Activated naive CD4-positive, alpha-beta T cell treated with anti-CD3 and anti-CD28 coated beads, Interleukin-2, amount 50 U/mL, for 24 hours (primary cell): ENCODE results near the gene ST6GAL1.
"Not testable (repeated sequence)": the region's sequence is repeated elsewhere in the genome, so short reads cannot be mapped to it uniquely, and the experiment has no call there.

Source experiments
- H3K27ac Mint-ChIP-seq: one replicate; pipeline ENCODE4 v1.8.0; 2021; ENCODE audit warnings: mild to moderate bottlenecking, mixed read lengths
- H3K27me3 Mint-ChIP-seq: one replicate; pipeline ENCODE4 v1.8.0; 2021; ENCODE audit warnings: mixed read lengths
- H3K36me3 Mint-ChIP-seq: one replicate; pipeline ENCODE4 v1.8.0; 2021; ENCODE audit warnings: mixed read lengths
- H3K4me1 Mint-ChIP-seq: one replicate; pipeline ENCODE4 v1.8.0; 2021; ENCODE audit warnings: mixed read lengths
- H3K4me3 Mint-ChIP-seq: one replicate; pipeline ENCODE4 v1.8.0; 2021; ENCODE audit warnings: mild to moderate bottlenecking, mixed read lengths
- H3K9me3 Mint-ChIP-seq: one replicate; pipeline ENCODE4 v1.8.0; 2021; ENCODE audit warnings: mixed read lengths

Gene ST6GAL1

DNA sequence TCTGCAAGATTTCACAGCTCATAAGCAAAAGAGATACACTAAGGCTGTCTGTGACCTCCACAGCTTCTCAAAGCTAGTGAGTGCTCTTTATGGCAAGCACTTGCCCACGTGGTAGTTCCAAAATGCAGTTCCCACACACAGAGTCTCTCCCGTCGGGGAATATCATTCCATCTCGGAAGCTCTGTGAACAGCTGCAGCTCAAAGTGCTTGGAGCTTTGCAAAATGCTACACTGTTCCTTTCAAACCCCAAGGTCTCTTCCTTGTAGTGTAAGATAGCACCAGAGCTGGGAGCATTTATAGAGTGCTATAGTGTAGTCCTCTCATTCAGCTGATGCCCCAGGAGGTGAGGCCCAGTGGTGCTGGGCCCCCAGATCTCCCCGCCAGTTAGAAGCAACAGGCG lies 36.1 kb downstream of the ST6GAL1 start:
- Mint-ChIP-seq H3K4me1 (peaks cover 55% of the 10 kb centered on the region), H3K27ac (peak overlapping the region; percentile 38), H3K9me3 (no peaks in the 10 kb centered on the region), H3K27me3 (no peaks in the 10 kb centered on the region), H3K4me3 (no peak overlapping the region), H3K36me3 (peaks cover 7% of the 10 kb centered on the region)

DNA sequence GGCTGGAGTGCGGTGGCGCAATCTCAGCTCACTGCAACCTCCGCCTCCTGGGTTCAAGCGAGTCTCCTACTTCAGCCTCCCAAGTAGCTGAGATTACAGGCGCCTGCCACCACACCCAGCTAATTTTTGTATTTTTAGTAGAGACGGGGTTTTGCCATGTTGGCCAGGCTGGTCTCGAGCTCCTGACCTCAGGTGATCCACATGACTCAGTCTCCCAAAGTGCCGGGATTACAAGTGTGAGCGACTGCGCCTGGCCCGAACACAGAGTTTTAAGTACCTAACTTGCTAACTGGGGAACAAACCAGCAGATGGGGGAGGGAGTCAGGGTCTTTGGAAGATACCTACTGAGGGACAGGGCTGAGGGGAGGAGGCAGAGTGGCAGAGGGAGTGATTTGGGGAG lies 36.9 kb downstream of the ST6GAL1 start:
- not testable (repeated sequence) for H3K4me3 Mint-ChIP-seq, H3K9me3 Mint-ChIP-seq, H3K27me3 Mint-ChIP-seq, H3K36me3 Mint-ChIP-seq
- peak overlapping the region; percentile 65 for H3K27ac Mint-ChIP-seq
- peaks cover 52% of the 10 kb centered on the region for H3K4me1 Mint-ChIP-seq

DNA sequence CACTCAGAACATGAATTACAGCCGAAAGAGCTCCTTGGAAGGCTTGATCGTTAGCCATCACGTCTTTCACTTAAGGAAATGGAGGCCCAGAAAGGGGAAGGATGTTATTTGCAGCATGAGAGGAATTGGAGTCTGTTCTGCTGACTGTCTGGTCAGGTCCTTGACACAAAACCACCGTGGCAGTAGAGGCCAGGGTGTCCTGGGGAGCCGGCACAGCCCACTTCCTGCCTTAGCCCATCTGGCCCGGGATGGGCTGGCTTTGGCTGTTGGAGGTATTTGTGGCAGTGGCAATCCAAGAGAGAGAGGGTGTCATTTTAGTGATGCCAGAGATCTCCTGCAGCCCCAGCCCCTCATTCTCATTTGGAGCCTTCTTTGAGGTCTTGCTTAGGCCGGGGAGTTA lies 37.4 kb downstream of the ST6GAL1 start:
- Mint-ChIP-seq H3K27me3 (no peaks in the 10 kb centered on the region), H3K4me1 (peaks cover 53% of the 10 kb centered on the region), H3K27ac (peak overlapping the region; percentile 65), H3K36me3 (peaks cover 13% of the 10 kb centered on the region), H3K9me3 (no peaks in the 10 kb centered on the region), H3K4me3 (no peak overlapping the region)

DNA sequence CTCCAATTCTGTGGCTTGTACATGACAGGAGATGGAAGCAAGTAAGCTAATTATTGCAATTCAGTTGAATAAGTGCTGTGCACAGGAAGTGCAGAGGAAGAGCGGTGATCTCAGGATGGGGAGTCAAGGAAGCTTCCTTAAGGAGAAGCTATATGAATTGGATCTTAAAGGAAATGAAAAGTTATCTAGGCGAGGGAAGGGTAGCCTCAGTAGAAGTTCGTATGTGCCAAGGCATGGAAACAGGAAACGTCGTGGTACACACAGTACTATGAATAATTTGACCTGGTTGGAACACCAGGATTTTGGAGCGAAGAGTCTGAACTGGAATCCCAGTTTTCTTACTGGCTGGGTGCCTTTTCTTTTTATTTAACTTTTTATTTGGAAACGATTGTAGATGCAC lies 39.3 kb downstream of the ST6GAL1 start:
- Mint-ChIP-seq H3K4me1 (peaks cover 66% of the 10 kb centered on the region), H3K4me3 (no peak overlapping the region), H3K36me3 (peaks cover 24% of the 10 kb centered on the region), H3K27ac (peak overlapping the region; percentile 18), H3K27me3 (no peaks in the 10 kb centered on the region), H3K9me3 (no peaks in the 10 kb centered on the region)

DNA sequence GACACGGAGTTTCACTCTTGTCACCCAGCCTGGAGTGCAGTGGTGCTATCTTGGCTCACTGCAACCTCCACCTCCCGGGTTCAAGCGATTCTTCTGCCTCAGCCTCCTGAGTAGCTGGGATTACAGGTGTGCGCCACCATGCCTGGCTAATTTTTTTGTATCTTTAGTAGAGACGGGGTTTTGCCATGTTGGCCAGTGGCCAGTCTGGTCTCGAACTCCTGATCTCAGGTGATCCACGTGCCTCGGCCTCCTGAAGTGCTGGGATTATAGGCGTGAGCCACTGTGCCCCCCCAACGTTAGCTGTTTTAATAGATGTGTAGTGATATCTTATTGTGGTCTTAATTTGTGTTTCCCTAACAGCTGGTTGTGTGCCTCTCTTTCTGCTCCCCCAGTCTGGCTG lies 40.8 kb downstream of the ST6GAL1 start:
- H3K27ac Mint-ChIP-seq, H3K27me3 Mint-ChIP-seq, H3K4me3 Mint-ChIP-seq, H3K9me3 Mint-ChIP-seq: not testable (repeated sequence)
- Mint-ChIP-seq H3K4me1 (peaks cover 53% of the 10 kb centered on the region), H3K36me3 (peaks cover 30% of the 10 kb centered on the region)

DNA sequence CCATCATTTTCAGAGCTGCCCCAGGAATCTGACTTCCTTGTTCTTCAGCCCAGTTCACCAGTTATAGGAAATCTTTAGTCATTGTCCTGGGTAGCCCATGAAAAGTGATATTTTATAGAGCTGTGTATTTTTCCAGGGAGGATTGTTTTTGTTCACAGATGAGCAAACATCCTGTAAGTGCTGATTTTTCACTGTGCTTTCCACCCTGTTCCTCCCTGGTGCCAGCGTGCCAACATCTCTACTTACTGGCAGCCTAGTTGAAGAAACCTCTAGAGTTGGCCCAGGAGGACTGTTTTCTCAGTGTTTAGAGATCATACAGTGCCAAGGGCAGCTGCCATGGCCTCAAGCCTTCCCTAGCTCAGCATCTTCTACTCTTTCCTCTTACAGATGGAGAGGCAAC lies 41.3 kb downstream of the ST6GAL1 start:
- H3K36me3 Mint-ChIP-seq, result peaks cover 30% of the 10 kb centered on the region
- H3K27ac Mint-ChIP-seq, result no peak overlapping the region
- no peaks in the 10 kb centered on the region for H3K27me3 Mint-ChIP-seq
- H3K9me3 Mint-ChIP-seq, result no peaks in the 10 kb centered on the region
- H3K4me3 Mint-ChIP-seq, result no peak overlapping the region
- H3K4me1 Mint-ChIP-seq, result peaks cover 51% of the 10 kb centered on the region

DNA sequence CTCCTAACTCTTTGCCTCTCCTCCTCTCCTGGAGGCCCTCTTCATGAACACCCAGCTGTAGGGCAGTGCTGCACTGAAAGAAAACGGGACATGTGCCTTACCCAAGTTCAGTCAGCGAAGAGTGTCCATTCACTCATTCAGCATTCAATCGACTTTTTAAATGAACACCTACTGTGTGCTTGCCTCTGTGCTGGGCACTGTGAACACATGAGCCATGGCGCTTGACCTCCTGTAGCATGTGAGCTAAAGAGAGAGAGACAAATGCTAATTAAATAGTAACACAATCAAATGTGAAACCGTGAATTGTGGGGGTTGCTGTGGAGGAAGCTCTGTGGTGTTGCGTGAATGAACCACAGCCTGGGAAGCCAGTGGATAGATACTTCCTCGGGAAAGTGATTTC lies 43.4 kb downstream of the ST6GAL1 start:
- H3K27ac Mint-ChIP-seq, result no peak overlapping the region
- peaks cover 37% of the 10 kb centered on the region for H3K4me1 Mint-ChIP-seq

DNA sequence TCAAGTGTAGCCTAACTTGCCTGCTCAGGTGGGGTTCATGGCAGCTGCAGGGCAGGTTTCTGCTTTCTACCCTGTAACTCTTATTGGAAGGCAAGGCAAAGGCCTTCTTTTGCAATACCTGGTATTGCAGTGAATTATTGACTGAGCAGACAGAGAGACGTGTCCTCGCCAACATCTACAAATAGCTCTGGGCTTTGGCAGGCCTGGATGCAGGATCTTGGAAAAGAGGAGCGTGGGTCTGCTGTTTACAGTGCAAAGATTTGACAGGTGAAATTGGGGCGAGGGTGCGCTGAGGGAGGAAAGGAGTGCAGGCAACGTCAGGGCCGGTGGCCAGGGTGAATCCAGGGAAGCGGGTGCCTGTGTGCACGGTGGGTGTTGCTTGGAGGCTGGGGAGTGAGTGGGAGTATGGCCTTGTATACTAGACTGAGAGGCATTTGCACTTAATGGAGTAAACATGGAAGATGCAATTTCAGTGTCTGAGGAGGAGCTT lies 44.5 kb downstream of the ST6GAL1 start:
- H3K27ac Mint-ChIP-seq, result no peak overlapping the region
- peaks cover 32% of the 10 kb centered on the region for H3K4me1 Mint-ChIP-seq
- H3K36me3 Mint-ChIP-seq, result peaks cover 35% of the 10 kb centered on the region

More for the DNA sequence above, 43.4 kb downstream of the ST6GAL1 start:
- Mint-ChIP-seq H3K27me3 (no peaks in the 10 kb centered on the region), H3K4me3 (no peak overlapping the region), H3K9me3 (no peaks in the 10 kb centered on the region), H3K36me3 (peaks cover 32% of the 10 kb centered on the region)

DNA sequence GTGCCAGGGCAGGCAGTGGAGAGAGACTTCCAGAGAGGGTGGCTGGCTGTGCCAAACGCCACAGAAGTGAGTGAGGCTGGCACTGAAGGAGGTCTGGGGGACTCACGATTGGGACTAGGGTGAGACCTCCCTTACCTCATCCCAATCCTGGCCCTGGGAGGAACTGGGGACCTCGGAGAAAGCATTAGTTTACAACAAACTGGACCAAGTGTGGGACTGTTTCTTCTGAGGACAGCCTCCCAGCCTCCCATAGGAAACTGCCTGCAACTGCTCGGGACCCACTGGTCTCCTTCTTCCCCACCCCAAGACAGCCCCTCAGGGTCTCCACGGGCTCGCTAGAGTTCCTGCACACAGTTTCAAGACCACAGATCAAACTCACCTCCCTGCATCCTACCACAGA lies 45.4 kb downstream of the ST6GAL1 start:
- Mint-ChIP-seq H3K27ac (no peak overlapping the region), H3K36me3 (peaks cover 34% of the 10 kb centered on the region), H3K27me3 (no peaks in the 10 kb centered on the region), H3K4me3 (no peak overlapping the region), H3K4me1 (peaks cover 29% of the 10 kb centered on the region), H3K9me3 (no peaks in the 10 kb centered on the region)

More for the DNA sequence above, 44.5 kb downstream of the ST6GAL1 start:
- no peaks in the 10 kb centered on the region for H3K27me3 Mint-ChIP-seq
- no peaks in the 10 kb centered on the region for H3K9me3 Mint-ChIP-seq
- H3K4me3 Mint-ChIP-seq, result no peak overlapping the region

DNA sequence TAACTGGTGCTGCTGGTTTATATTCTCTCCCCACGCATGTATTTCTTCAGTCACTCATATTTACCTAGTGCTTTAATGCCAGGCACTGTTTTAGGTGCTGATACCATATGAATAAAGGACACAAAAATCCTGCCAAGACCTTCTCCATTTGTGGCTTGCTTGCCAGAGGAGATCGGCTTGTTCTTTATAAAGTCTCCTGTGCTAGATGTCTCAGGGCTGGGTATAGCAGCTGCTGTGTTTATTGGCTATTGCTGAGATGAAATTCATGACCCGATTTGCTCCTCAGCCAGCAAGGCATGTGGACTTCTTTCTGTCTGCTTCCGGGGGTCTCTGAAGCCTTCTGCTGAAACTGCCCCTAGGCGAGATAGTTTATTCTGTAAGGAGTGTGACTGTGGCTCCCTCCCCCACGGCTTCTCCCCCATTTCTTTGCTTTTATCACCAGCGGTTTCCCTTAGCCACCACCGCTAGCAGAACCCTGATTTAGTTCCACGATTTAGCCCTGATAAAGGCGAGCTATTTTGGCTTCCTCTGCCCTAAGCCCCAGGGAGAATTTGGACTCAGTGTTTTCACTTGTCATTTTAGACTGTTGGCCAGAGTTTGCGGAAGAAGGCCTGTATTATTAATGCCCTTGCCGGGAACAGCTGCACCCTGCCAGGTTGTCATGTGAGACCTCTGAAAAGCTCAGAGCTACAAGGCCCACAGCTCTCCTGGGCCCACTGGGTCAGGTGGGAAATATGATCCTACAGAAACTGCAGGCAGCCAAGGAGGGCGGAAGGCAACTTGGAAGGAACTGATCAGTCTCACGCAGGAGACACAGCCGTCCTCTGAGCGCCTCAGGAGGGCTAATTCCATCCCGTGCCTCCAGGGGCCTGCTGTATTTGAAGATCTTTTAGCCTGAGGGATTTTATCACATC lies 46.8 kb downstream of the ST6GAL1 start:
- Mint-ChIP-seq H3K4me1 (peaks cover 36% of the 10 kb centered on the region), H3K9me3 (no peaks in the 10 kb centered on the region), H3K36me3 (peaks cover 40% of the 10 kb centered on the region), H3K27me3 (no peaks in the 10 kb centered on the region), H3K27ac (peak overlapping the region; percentile 17), H3K4me3 (no peak overlapping the region)

DNA sequence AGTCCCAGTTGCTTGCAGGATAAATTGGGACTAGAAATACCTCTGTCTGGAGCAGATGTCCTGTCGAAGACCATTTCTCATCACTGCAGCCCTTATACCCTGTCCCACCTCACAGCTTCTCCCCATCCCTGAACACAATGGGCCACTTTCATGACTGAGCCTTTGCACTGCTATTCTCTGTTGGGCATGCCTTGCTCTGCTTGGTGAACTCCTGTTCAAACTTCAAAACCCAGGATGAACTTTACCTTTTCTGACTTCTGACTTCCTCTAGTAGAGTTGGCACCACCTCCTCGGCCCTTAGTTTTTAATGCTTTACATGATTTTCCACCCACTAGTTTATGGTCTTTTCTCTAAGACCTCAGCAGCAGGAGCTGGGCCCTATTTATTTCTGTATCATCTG lies 48.4 kb downstream of the ST6GAL1 start:
- peaks cover 33% of the 10 kb centered on the region for H3K36me3 Mint-ChIP-seq
- no peaks in the 10 kb centered on the region for H3K9me3 Mint-ChIP-seq
- H3K4me3 Mint-ChIP-seq, result no peak overlapping the region
- H3K4me1 Mint-ChIP-seq, result peaks cover 37% of the 10 kb centered on the region
- H3K27me3 Mint-ChIP-seq, result no peaks in the 10 kb centered on the region
- H3K27ac Mint-ChIP-seq, result no peak overlapping the region

DNA sequence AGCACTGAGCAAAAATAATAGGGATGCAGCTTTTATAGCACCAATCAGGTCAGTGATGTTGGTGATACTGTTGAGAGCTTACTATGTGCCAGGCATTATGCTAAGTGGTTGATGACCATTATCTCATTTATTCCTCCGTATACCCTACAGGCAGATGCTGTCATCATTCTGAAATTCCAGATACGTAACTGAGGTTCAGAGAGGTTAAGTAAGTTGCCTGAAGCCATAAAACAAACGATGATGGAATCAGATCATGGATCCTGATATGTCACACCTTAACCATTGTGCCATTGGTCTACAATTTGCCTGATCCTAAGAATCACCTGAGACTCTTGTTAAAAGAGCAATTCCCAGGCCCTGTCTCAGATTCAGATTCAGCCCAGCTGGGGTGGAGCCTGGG lies 49.5 kb downstream of the ST6GAL1 start:
- no peaks in the 10 kb centered on the region for H3K9me3 Mint-ChIP-seq
- peaks cover 38% of the 10 kb centered on the region for H3K4me1 Mint-ChIP-seq
- no peak overlapping the region for H3K4me3 Mint-ChIP-seq
- H3K36me3 Mint-ChIP-seq, result peaks cover 27% of the 10 kb centered on the region
- no peak overlapping the region for H3K27ac Mint-ChIP-seq
- no peaks in the 10 kb centered on the region for H3K27me3 Mint-ChIP-seq

DNA sequence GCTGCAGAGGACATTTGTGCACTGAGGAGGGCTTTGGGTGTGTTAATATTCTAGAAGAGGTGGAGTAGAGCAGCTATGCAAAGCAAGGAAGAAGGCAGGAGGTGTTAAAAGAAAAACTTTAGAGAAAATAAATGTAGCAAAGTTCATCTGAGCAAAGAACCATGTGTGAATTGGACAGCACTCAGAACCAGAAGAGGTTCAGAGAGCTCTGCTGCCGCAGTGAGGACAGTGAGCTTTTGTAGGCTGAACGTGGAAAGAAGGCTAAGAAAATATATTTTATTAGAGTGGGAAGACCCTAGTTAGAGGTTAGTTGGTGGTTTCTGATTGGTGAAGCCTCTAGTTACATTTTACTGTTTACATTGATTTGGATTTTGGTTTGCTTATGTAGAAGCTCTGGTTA lies 50.7 kb downstream of the ST6GAL1 start:
- no peak overlapping the region for H3K4me3 Mint-ChIP-seq
- H3K4me1 Mint-ChIP-seq, result peaks cover 42% of the 10 kb centered on the region
- no peaks in the 10 kb centered on the region for H3K9me3 Mint-ChIP-seq
- no peaks in the 10 kb centered on the region for H3K27me3 Mint-ChIP-seq
- peaks cover 23% of the 10 kb centered on the region for H3K36me3 Mint-ChIP-seq
- peak overlapping the region; percentile 30 for H3K27ac Mint-ChIP-seq

DNA sequence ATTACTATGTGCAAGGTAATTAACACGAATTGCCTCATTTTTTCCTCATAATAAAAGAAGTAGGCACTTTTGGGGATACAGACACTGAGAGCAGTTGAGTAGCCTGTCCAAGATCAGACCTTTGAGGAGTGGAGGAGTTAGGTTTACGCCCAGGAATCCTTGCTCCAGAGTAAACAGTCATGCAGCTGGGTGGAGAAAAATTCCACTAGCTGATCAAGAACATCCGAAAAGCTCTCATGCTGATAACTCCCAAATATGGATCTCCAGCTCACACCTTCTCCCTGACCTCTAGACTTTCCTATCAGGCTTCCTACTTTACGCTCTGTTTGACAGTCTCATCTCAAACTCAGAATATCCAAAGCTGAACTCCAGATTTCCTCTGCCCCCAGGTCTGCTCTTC lies 53.3 kb downstream of the ST6GAL1 start:
- Mint-ChIP-seq H3K36me3 (peaks cover 23% of the 10 kb centered on the region), H3K4me3 (no peak overlapping the region), H3K4me1 (peaks cover 58% of the 10 kb centered on the region), H3K27ac (no peak overlapping the region), H3K9me3 (no peaks in the 10 kb centered on the region), H3K27me3 (no peaks in the 10 kb centered on the region)

DNA sequence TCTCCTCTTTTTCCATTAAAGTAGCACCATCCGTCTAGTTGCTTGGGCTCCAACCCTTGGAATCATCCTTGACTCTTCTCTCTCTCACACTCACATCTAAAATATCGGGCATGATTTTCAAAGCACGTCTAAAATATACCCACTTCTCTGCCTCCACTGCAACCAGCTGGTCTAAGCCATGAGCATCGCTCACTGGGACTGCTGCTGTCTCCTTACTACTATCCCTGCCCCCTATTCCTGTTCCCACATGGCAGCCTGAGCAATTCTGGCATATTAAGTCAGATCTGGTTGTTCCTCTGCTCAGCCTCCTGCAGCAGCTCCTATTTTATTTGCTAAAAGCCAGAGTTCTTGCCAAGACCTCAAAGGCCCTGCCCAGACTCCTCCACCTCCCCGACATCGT lies 53.7 kb downstream of the ST6GAL1 start:
- H3K9me3 Mint-ChIP-seq, result no peaks in the 10 kb centered on the region
- H3K4me1 Mint-ChIP-seq, result peaks cover 58% of the 10 kb centered on the region
- no peak overlapping the region for H3K27ac Mint-ChIP-seq
- peaks cover 22% of the 10 kb centered on the region for H3K36me3 Mint-ChIP-seq
- no peaks in the 10 kb centered on the region for H3K27me3 Mint-ChIP-seq
- no peak overlapping the region for H3K4me3 Mint-ChIP-seq

DNA sequence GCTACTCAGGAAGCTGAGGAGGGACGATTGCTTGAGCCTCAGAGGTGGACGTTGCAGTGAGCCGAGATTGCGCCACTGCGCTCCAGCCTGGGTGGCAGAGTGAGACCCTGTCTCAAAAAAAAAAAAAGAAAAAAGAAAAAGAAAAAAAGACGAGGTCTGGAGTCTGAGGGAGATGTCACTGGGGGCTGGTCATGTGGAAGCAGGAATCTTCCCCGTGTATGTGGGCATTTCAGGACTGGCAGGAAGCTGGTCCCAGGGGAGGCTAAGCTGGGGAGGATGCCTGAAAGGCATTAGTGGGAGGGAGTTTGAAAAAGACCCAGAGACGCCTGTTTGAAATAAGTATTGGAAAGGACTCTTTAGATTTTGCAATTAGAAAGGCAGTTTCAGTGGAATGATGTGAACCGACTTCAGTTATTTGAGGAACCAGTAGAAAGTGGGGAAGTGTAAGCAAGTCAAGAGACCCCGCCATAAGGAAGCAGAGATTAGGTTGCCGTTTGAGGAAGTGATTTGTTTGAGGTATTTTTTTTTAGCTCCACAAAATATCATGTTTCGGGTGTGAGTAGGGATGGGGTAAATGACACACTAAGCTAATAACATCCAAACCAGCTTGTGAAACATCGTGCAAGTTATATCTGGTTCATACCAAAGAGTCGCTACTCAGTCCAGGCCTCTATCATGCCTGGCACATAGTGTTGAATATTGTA lies 55.5 kb downstream of the ST6GAL1 start:
- no peaks in the 10 kb centered on the region for H3K9me3 Mint-ChIP-seq
- H3K4me1 Mint-ChIP-seq, result peaks cover 64% of the 10 kb centered on the region
- no peaks in the 10 kb centered on the region for H3K27me3 Mint-ChIP-seq
- peaks cover 21% of the 10 kb centered on the region for H3K36me3 Mint-ChIP-seq
- no peak overlapping the region for H3K4me3 Mint-ChIP-seq
- no peak overlapping the region for H3K27ac Mint-ChIP-seq
